Measurements from ENCODE around the gene KRTAP17-1. TPM values are rescaled to one million over a fixed set of nuclear protein-coding genes. Genes with fewer than 3 reads are reported as not detected.

Gene KRTAP17-1
- total and polyA plus RNA-seq, 3 donors from 2014 or later = not detected

GRCh38 chr17:41318231-41318630 lies 2.7 kb upstream of the KRTAP17-1 start:
- DNase-seq = no peak
- intact Hi-C loops (cut with DNase I; ENCODE audit: low total_unique reads) = no loop called here
- Histone ChIP-seq H3K36me3 (ENCODE audit: low read depth, missing control alignments) (no peaks in the 10 kb centered on the region), H3K27me3 (no peaks in the 10 kb centered on the region), H3K27ac (no peak overlapping the region), H3K4me1 (no peaks in the 10 kb centered on the region), H3K4me3 (no peak overlapping the region), H3K9me3 (no peaks in the 10 kb centered on the region)
- 87 to 88% methylated on average over 2 of the region's 2 CpGs for WGBS, 2 donors
- TF ChIP-seq, protein P1, sequence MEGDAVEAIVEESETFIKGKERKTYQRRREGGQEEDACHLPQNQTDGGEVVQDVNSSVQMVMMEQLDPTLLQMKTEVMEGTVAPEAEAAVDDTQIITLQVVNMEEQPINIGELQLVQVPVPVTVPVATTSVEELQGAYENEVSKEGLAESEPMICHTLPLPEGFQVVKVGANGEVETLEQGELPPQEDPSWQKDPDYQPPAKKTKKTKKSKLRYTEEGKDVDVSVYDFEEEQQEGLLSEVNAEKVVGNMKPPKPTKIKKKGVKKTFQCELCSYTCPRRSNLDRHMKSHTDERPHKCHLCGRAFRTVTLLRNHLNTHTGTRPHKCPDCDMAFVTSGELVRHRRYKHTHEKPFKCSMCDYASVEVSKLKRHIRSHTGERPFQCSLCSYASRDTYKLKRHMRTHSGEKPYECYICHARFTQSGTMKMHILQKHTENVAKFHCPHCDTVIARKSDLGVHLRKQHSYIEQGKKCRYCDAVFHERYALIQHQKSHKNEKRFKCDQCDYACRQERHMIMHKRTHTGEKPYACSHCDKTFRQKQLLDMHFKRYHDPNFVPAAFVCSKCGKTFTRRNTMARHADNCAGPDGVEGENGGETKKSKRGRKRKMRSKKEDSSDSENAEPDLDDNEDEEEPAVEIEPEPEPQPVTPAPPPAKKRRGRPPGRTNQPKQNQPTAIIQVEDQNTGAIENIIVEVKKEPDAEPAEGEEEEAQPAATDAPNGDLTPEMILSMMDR (IDR thresholded peaks at IDR 0.05) = no peak
- TF ChIP-seq POLR2A (IDR thresholded peaks at IDR 0.05) = no peak

DNA sequence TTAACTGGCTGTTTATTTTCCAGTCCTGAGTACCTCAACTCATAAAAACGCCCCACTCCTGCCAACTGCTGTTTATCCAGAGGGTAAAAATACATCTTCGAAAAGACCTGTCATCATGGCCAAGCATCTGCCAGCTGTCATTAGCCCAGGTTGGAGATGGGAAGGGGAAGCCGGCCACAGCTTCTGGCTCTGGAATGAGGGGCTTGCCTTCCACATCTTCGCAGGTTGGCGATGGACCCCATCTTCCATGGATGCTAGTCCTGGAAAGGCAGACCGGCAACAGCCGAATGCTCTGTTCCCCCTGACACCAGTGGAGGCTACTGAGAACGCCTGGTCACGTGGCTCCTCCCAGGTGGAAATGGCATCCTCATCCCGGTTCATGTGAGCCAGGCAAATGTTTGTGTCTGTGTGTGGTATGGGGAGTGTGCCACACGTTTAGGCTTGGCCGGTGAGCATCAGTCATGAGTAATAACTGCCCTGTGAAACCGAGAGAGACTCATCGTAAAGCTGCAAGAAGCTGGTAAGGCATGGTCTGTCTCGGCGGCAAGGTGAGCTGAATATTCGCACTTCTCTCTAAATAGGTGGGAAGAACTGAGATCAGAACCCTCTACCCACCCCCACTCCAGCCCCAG lies 420 bp upstream of the KRTAP17-1 start:
- no peak for DNase-seq
- Histone ChIP-seq H3K27me3 (no peaks in the 10 kb centered on the region), H3K27ac (no peak overlapping the region), H3K9me3 (no peaks in the 10 kb centered on the region), H3K4me3 (no peak overlapping the region), H3K4me1 (no peaks in the 10 kb centered on the region), H3K36me3 (ENCODE audit: low read depth, missing control alignments) (no peaks in the 10 kb centered on the region)
- WGBS, 2 donors = 38 to 49% methylated on average over 9 to 17 of the region's 17 CpGs
- TF ChIP-seq, protein P1 (IDR thresholded peaks at IDR 0.05) = no peak
- TF ChIP-seq POLR2A (IDR thresholded peaks at IDR 0.05) = no peak
- intact Hi-C loops (cut with DNase I; ENCODE audit: low total_unique reads) = no loop called here

DNA sequence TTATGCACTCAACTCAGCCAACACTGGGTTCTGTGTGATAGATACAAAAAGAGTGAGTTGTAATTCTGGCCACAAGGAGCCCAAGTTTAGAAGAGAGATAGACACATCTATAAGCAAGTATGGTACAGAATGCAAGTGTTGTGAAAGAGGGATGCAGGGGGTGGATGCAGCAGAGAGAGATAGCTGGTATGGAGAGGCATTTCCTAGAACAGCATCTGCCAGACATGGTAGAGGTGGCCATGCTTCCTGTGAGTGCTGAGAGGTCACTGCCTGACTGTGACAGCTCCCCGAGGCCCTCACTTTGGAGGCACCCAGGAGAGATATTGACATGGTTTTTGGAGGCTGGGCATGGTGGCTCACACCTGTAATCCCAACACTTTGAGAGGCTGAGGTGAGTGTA lies 4.4 kb downstream of the KRTAP17-1 start:
- H3K27ac ChIP-seq = no peak overlapping the region
- H3K4me1 ChIP-seq = no peaks in the 10 kb centered on the region
- TF ChIP-seq, protein P1 (IDR thresholded peaks at IDR 0.05) = no peak
- TF ChIP-seq POLR2A (IDR thresholded peaks at IDR 0.05) = no peak
- H3K9me3 ChIP-seq = no peaks in the 10 kb centered on the region
- H3K4me3 ChIP-seq = no peak overlapping the region
- H3K36me3 ChIP-seq (ENCODE audit: low read depth, missing control alignments) = no peaks in the 10 kb centered on the region
- no peaks in the 10 kb centered on the region for H3K27me3 ChIP-seq
- DNase-seq = no peak
- 89% methylated on average over 1 of the region's 1 CpG; no CpG with 5 or more reads in 1 of the 2 donors for WGBS, 2 donors
- intact Hi-C loops (cut with DNase I; ENCODE audit: low total_unique reads) = no loop called here

DNA sequence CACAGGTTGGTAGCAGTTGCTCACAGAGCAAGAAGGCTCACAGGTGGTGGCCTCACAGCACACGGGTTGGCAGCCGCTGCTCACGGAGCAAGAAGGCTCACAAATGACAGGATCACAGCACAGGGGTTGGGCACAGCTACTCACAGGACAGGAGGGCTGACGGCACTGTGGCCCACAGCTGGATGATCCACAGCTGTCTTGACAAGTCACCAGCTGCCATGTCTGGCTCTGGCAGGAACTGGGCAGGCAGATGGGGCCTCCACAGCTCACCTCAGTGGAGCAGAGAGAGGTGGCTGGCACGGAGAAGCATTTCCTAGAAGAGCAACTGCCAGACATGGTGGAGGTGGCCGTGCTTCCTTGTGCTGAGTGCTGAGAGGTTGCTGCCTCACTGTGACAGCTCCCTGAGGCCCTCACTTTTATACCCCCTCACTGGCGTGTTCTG lies 6.6 kb downstream of the KRTAP17-1 start, which contains the start of gene KRTAP16-1:
Gene KRTAP16-1 (minus strand): TSS at position 392 of the 442 bp plus-strand sequence. CDS start 56 bp downstream, at position 336.
- no peak within 1 kb of the TSS for H3K27ac ChIP-seq
- WGBS, 2 donors = 83 to 85% methylated on average over 3 to 7 of the region's 7 CpGs
- no peaks in the 10 kb centered on the region for H3K27me3 ChIP-seq
- no peak for DNase-seq
- intact Hi-C loops (cut with DNase I; ENCODE audit: low total_unique reads) = no loop called here
- no peaks in the 10 kb centered on the region for H3K36me3 ChIP-seq (ENCODE audit: low read depth, missing control alignments)
- H3K4me3 ChIP-seq = no peak within 1 kb of the TSS
- H3K4me1 ChIP-seq = no peaks in the 10 kb centered on the region
- H3K9me3 ChIP-seq = no peaks in the 10 kb centered on the region
- TF ChIP-seq, protein P1 (IDR thresholded peaks at IDR 0.05) = no peak
- TF ChIP-seq POLR2A (IDR thresholded peaks at IDR 0.05) = no peak
